Effector CD4-positive, alpha-beta T cell (primary cell): ENCODE measurements around the gene ARL15.

ENCODE experiments used
- DNase-seq: peaks from one replicate; pipeline ENCODE4 v3.0.0-alpha.2; 2020

The ARL15 gene

GRCh38 chr5:54146916-54147315 lies 163.5 kb downstream of the ARL15 start:
- no peak for DNase-seq

DNA sequence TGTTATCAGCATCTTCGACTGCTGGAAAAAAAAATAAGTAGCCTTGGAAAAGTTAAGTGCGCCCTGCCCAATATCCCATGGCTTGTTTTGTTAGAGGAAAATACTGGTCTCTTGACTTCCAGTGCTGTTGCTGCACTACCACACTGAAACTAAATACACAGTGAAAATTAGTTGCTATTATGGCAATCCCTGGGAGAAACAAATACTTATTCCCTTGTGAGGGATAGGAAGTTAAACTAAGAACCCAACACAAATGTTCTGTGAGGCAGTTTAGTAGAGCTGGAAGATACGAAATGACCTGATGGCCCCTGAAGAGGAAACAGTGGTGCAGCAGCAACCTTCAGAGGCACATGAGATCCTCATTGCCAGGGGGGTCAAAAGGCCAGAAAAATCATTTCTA lies 164.0 kb downstream of the ARL15 start:
- DNase-seq: no peak

GRCh38 chr5:54140247-54140840 lies 170.0 kb downstream of the ARL15 start:
- no peak for DNase-seq

GRCh38 chr5:54136516-54137440 lies 173.6 kb downstream of the ARL15 start:
- no peak for DNase-seq

DNA sequence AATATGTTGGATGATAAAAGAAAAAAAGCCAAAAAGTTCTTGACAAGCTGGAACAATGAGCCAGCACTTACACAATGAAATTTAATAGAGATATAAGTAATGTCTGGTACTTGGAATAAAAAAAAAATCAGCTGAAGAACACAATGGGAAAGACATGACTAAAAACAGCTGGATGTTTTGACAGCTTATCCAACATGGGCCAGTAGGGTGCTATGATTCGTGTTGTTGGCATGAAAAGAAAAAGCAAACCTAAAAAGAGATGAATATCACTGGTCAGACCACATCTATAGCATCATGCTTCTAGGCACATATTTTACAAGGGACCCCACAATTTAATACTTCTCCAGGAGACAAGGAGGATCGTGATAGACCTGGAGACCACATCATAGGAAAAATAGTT lies 175.3 kb downstream of the ARL15 start:
- DNase-seq: no peak

DNA sequence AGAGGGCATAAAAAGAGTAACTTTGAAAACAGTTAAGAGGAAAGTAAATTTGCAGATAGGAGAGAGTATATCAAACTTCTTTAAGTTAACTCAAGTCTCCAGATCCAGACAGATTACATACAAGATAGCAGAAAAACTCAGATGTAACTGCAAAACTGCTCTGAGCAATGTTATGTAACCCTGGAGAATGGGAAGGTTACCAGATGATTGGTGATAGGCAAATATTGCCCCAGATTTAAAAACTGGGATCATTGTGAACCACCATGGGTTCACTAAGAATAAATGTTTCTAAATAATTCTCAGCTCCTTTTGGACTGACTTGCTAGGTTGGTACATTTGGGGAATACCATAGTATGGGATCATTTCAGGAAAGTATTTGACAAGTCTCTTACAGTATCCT lies 176.5 kb downstream of the ARL15 start:
- no peak for DNase-seq

DNA sequence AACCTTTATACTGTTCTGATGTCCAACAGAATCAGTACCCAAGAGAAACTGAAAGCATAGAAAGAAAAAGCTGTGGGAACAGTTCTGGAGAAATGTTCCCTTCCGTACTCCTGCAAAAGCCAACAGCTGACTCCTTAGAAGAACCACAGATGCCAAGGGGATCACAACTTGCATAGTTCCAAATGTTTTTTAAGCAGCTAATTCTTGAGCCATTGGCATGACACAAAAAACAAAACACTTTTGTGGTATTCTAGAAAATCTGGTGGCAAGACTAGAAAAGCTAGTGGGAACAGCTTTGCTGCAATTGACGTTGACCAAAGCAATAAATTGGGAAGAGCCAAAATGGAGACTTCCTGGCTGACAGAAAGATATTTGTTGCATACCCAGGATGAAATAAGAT lies 189.9 kb downstream of the ARL15 start:
- no peak for DNase-seq

DNA sequence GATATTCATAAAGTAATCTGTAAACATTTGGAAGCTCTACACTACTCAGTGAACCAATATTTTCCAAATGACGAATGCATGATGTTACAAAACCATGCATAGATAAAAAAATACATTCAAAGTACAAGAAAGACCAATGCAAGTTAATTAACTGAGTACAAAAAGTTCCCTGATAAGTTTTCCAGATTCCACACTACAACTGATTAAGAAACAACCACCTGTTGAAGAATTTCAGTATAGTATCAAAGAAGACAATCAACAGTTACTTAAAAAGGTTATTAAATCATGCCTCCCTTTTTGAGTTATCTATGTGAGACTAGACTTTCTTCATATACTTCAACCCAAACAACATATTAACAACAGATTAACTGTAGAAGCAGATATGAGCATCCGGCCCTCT lies 192.4 kb downstream of the ARL15 start:
- DNase-seq: no peak

DNA sequence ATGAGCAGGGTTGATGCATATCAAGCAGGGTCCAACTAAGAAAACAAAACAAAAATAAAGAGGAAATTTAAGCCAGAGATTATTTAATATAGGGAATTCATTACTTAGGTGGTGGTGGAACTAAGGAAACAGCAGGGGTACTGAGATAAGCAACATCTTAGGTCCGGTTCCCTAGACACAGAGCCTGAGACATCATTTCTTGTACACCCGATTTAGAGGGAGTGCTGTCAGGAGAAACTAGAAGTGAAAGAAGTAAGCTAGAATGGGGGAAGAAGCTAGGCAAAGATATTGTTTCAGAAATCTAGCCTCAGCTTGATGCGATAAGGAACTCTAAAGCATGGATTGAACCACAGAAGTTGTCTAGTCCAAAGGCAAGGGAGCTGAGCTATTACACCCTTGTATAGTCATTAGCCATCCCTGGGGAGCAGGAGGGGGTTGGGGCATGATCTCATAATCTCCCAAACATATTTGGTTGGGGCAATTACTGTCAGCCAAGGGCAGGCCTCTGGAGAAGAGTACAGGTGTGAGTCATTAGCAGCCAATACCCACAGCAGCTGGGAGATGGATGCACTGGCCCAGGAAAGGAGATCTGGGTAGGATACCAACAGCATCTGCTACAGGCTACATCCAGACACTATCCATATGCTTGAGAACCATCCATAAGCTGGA lies 194.5 kb downstream of the ARL15 start:
- DNase-seq: no peak

DNA sequence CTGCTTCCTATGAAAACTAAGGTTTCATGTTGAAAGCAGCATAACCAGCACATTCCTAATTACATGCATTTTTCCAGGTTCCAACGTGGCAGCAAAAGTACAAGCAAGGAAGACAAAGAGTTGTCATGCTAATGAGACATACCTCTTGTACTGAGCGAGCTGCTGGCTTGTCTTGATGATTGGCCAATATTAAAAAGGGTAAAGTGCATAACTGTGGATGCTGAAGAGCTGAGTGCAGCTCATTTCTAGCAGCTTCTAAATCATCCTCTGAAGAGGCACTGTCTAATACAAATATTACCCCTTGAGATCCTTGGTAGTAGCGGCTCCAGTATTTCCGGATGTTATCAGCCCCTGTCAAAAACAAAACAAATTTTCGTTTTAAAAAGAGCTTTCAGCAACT lies 197.3 kb downstream of the ARL15 start:
- no peak for DNase-seq

- no peak for DNase-seq
Observed at GRCh38 chr5:54109626-54110330, 200.6 kb downstream of the ARL15 start.

- DNase-seq: no peak
Observed at GRCh38 chr5:54108136-54108535, 202.2 kb downstream of the ARL15 start.

GRCh38 chr5:54103871-54104270 lies 206.5 kb downstream of the ARL15 start:
- no peak for DNase-seq

DNA sequence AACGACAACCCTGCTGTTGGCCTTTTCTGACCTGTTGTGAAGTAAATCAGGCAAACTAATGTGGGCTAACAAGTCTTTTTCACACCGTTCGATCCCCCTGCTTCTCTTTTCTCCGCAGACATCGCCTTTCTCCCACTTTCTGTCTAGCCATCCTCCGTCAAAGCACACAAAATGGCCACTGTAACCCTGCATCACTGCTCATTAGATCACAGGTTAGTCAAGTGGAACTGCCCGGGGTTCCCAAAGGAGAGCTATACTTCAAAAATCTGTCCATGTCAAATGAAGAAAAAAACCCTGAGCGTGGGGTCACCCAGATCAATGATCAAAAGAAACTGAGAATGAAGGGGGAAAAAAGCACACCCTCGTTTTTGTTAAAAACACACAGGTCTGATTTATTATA lies 212.1 kb downstream of the ARL15 start:
- DNase-seq: no peak

DNA sequence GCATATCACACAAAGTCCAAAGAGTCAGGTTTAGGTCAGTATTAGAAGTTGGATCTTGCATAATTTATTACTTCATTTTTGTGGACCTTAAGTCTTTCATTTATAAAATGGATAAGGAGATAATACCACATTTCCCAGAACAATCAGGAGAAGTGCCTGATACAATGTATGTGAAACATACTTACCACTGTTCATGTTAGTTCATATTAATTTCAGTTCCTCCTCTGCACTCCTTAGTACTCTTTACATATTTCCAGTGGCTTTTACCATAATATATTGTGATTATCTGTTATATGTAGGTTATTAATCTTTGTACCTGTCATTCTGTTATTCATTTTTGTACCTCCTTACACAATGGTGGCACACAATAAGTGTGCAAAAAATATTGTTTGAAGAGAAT lies 214.4 kb downstream of the ARL15 start:
- no peak for DNase-seq

DNA sequence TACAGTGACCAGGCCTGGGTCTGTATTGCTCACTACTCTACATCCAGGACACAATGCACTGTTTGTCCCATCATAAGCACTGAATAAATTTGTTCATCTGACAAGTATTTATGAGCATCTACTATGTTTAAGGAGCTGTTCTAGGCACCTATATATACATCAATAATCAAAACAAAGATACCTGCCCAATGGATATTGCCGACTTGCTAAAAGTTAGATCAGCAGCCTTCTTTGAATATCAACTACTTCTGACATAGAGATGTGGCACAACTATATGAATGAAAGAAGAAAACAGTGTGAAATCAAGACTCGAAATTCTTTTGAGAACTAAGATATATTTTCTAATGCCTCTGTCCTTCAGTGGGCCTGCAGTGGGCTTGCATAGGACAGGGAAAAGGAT lies 215.7 kb downstream of the ARL15 start:
- no peak for DNase-seq

GRCh38 chr5:54093861-54094260 lies 216.5 kb downstream of the ARL15 start:
- DNase-seq: no peak

- no peak for DNase-seq
Observed at GRCh38 chr5:54093081-54093492, 217.3 kb downstream of the ARL15 start.

GRCh38 chr5:54091307-54092130 lies 218.9 kb downstream of the ARL15 start:
- no peak for DNase-seq

DNA sequence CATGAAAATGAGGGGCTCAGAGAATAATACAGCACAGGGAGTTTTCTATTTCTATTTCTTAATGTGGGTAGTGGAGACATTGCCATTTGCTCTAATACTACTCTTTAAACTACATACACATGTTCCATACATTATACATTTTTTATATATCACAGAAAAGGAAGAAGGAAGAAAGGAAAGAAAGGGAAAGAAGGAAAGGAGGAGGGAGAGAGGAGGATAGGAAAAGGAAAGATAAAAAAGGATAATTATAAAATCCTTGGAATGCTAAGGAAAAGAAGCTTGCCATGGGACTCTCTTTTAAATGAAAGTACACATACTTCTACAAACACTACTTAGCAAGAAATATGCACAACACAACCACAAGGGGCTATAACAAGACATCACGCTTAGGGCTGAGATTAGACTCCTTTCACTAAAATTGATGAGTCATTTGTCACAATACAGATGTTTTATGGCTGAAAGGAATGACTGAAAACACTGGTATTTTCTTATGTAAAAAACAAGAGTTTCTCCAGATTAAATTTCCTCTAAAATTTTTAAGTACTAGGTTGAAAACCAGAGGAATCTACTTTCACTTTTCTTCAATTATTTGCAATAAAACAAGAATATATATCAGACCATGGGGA lies 219.8 kb downstream of the ARL15 start:
- DNase-seq: no peak

DNA sequence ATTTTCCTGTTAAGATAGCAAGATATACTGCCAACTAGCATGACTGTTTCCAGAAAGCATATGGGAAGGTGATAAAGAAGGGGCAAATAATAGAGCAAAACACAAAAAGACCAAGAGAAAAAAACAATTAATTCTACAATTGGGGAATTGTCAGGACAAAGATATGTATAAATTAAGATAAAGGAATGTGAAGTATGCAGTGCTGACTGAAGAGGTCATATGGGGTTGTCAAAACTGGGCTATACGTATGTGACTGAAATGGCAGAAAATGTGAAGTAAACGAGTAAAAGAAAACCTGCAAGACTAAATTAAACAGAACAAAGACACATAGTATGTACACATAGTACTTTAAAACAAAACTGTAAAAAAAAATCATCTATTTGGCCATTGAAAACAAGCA lies 222.3 kb downstream of the ARL15 start:
- DNase-seq: no peak

DNA sequence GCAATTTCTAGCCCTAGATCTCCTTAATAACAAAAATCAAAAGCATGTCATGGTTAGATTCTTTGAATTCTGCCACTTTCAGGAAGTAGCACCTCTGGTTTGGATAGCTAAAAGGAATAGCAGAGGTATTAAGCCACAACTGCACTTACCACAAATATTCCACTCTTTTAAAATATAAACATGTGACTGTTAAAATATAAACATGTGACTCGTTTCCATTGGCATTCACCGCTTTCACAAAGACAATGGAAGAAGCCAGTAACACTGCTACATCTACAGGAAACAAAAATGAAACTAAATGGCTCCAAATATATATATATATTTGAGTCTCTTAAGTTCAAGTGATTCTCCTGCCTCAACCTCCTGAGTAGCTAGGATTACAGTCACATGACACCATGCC lies 222.9 kb downstream of the ARL15 start:
- DNase-seq: no peak
